ENCODE results near the gene VSIG4.

DNA sequence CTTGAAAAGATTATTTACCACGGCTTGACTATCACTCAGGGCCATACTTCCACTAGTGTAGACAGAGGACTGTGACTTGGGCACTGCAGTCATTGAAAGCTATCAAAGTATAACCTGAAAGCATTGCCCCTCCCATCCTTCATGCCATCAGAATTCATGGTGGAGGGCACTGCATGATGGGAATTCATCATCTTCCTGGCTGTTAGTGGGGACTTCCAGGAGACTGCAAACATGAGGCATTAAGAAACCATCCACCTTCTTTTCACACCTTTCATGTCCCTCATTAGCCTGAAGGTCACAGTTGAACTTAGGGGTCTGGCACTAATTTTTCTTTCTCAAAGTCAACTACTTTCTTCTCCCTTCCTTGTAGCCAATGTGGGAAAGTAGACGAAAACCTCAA lies 25.8 kb downstream of the VSIG4 start:
- TF ChIP-seq, protein P1, sequence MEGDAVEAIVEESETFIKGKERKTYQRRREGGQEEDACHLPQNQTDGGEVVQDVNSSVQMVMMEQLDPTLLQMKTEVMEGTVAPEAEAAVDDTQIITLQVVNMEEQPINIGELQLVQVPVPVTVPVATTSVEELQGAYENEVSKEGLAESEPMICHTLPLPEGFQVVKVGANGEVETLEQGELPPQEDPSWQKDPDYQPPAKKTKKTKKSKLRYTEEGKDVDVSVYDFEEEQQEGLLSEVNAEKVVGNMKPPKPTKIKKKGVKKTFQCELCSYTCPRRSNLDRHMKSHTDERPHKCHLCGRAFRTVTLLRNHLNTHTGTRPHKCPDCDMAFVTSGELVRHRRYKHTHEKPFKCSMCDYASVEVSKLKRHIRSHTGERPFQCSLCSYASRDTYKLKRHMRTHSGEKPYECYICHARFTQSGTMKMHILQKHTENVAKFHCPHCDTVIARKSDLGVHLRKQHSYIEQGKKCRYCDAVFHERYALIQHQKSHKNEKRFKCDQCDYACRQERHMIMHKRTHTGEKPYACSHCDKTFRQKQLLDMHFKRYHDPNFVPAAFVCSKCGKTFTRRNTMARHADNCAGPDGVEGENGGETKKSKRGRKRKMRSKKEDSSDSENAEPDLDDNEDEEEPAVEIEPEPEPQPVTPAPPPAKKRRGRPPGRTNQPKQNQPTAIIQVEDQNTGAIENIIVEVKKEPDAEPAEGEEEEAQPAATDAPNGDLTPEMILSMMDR (IDR thresholded peaks at IDR 0.05) = no peak
- TF ChIP-seq POLR2A (IDR thresholded peaks at IDR 0.05) = no peak

Data from testis (tissue), 2 donors.